M059J (cell line): ENCODE data around the gene ALG8. TPM values are rescaled to one million over a fixed set of nuclear protein-coding genes. Genes with fewer than 3 reads are reported as not detected.
A peak's percentile ranks its signal among the peaks of the same experiment; 100 is the strongest.
"Not testable (repeated sequence)": the region's sequence is repeated elsewhere in the genome, so short reads cannot be mapped to it uniquely, and the experiment has no call there.

Source experiments
- DNase-seq: peaks from one replicate; pipeline ENCODE4 v3.0.0-alpha.2; 2012; ENCODE audit warnings: low read depth
- total RNA-seq: library from RNA; depleted of rRNA; stranded (reverse); fragments of >200 nt; shearing (Covaris generic); gene quantifications from 2 replicates; pipeline ENCODE4 v1.2.3, GENCODE V29; 2014; rRNA removed

Gene ALG8
- 89.3 and 95.5 TPM in 2 replicates for total RNA-seq

- DNase-seq = peak; percentile 95
These were observed at the start of gene ALG8 for GRCh38 chr11:78139422-78140391. Gene ALG8 (minus strand): TSS chr11:78139626. CDS start chr11:78139588, 38 bp downstream.

- DNase-seq = peak; percentile 97
These were observed 49.1 kb upstream of the ALG8 start, which contains the start of the genes KCTD21 and USP35 for GRCh38 chr11:78188286-78189173. Gene KCTD21 (minus strand): TSS chr11:78188626. CDS start chr11:78174554, 14,072 bp downstream. Gene USP35 (plus strand): TSS chr11:78188919. CDS start chr11:78196246, 7,327 bp downstream.

GRCh38 chr11:78187366-78188285, 48.2 kb upstream of the ALG8 start:
- no peak for DNase-seq

- no peak for DNase-seq
These were observed 41.8 kb upstream of the ALG8 start for GRCh38 chr11:78181185-78181584.

- DNase-seq = no peak
These were observed 41.3 kb upstream of the ALG8 start for GRCh38 chr11:78180751-78181150.

GRCh38 chr11:78179459-78180071, 40.1 kb upstream of the ALG8 start:
- DNase-seq = no peak

GRCh38 chr11:78177216-78177615, 37.8 kb upstream of the ALG8 start:
- no peak for DNase-seq

- no peak for DNase-seq
These were observed 37.2 kb upstream of the ALG8 start for GRCh38 chr11:78176605-78177141.

- not testable (repeated sequence) for DNase-seq
These were observed 36.4 kb upstream of the ALG8 start for GRCh38 chr11:78175862-78176261.

GRCh38 chr11:78171951-78172350, 32.5 kb upstream of the ALG8 start:
- no peak for DNase-seq

GRCh38 chr11:78170874-78171549, 31.6 kb upstream of the ALG8 start:
- no peak for DNase-seq

- no peak for DNase-seq
These were observed 31.0 kb upstream of the ALG8 start for GRCh38 chr11:78170413-78170812.

- no peak for DNase-seq
These were observed 29.4 kb upstream of the ALG8 start for GRCh38 chr11:78168539-78169477.

GRCh38 chr11:78166855-78167469, 27.5 kb upstream of the ALG8 start:
- DNase-seq = no peak

- no peak for DNase-seq
These were observed 25.0 kb upstream of the ALG8 start for GRCh38 chr11:78164471-78164870.

- DNase-seq = no peak
These were observed 24.4 kb upstream of the ALG8 start for GRCh38 chr11:78163828-78164227.

GRCh38 chr11:78161962-78162371, 22.5 kb upstream of the ALG8 start:
- DNase-seq = no peak

- no peak for DNase-seq
These were observed 21.9 kb upstream of the ALG8 start for GRCh38 chr11:78161346-78161745.
